Measurements from ENCODE around the gene C11orf87.

GRCh38 chr11:109383306-109383705 lies 38.7 kb upstream of the C11orf87 start:
- no peak for TF ChIP-seq POLR2A (IDR thresholded peaks at IDR 0.05)
- TF ChIP-seq, protein P1, sequence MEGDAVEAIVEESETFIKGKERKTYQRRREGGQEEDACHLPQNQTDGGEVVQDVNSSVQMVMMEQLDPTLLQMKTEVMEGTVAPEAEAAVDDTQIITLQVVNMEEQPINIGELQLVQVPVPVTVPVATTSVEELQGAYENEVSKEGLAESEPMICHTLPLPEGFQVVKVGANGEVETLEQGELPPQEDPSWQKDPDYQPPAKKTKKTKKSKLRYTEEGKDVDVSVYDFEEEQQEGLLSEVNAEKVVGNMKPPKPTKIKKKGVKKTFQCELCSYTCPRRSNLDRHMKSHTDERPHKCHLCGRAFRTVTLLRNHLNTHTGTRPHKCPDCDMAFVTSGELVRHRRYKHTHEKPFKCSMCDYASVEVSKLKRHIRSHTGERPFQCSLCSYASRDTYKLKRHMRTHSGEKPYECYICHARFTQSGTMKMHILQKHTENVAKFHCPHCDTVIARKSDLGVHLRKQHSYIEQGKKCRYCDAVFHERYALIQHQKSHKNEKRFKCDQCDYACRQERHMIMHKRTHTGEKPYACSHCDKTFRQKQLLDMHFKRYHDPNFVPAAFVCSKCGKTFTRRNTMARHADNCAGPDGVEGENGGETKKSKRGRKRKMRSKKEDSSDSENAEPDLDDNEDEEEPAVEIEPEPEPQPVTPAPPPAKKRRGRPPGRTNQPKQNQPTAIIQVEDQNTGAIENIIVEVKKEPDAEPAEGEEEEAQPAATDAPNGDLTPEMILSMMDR (IDR thresholded peaks at IDR 0.05 in 4 of 5, conservative IDR thresholded peaks at IDR 0.05 in 1 of 5) = no peak

Measured in gastrocnemius medialis (tissue), 4 donors.